H9 (cell line): Measurements from ENCODE around the gene CER1. TPM values are rescaled to one million over a fixed set of nuclear protein-coding genes. Genes with fewer than 3 reads are reported as not detected.

ENCODE experiments used
- DNase-seq: peaks from one replicate; pipeline ENCODE4 v3.0.0-alpha.2; 2017
- H2AFZ ChIP-seq: one replicate; pipeline ENCODE4 v1.6.1; 2013; ENCODE audit warnings: mild to moderate bottlenecking, low read length, control low read depth, moderate library complexity
- H2AK5ac ChIP-seq: 2 replicates; pipeline ENCODE4 v1.6.1; 2013; ENCODE audit warnings: low read length, control low read depth, mixed read lengths; ENCODE audit not compliant: insufficient read length
- H2BK120ac ChIP-seq: one replicate; pipeline ENCODE4 v1.6.1; 2013; ENCODE audit warnings: low read depth, mild to moderate bottlenecking, low read length, control low read depth, inconsistent platforms; ENCODE audit not compliant: poor library complexity, severe bottlenecking
- H2BK12ac ChIP-seq: 2 replicates; pipeline ENCODE4 v1.6.1; 2013; ENCODE audit warnings: low read length, control low read depth, mixed read lengths, low read depth; ENCODE audit not compliant: insufficient read length
- H2BK15ac ChIP-seq: 2 replicates; pipeline ENCODE4 v1.6.1; 2013; ENCODE audit warnings: low read depth, low read length, control low read depth
- H2BK20ac ChIP-seq: one replicate; pipeline ENCODE4 v1.6.1; 2013; ENCODE audit warnings: low read depth, mild to moderate bottlenecking, low read length, control low read depth, inconsistent platforms; ENCODE audit not compliant: poor library complexity, severe bottlenecking
- H2BK5ac ChIP-seq: 2 replicates; pipeline ENCODE4 v1.6.1; 2013; ENCODE audit warnings: low read length, control low read depth, mixed read lengths; ENCODE audit not compliant: insufficient read length
- H3K14ac ChIP-seq: 2 replicates; pipeline ENCODE4 v1.6.1; 2013; ENCODE audit warnings: low read length, control low read depth; ENCODE audit not compliant: insufficient read depth
- H3K18ac ChIP-seq: 2 replicates; pipeline ENCODE4 v1.6.1; 2013; ENCODE audit warnings: low read depth, mild to moderate bottlenecking, mixed read lengths, low read length, control low read depth; ENCODE audit not compliant: insufficient read length
- H3K23ac ChIP-seq: 2 replicates; pipeline ENCODE4 v1.6.1; 2013; ENCODE audit warnings: low read length, control low read depth, mixed read lengths, low read depth; ENCODE audit not compliant: insufficient read length
- H3K23me2 ChIP-seq: 2 replicates; pipeline ENCODE4 v1.6.1; 2013; ENCODE audit warnings: low read depth, mild to moderate bottlenecking, mixed read lengths, low read length, control low read depth; ENCODE audit not compliant: insufficient read length, poor library complexity, severe bottlenecking
- H3K27ac ChIP-seq: 2 replicates; pipeline ENCODE4 v1.5.1; 2013; ENCODE audit warnings: low read length, control low read depth, mixed read lengths, low read depth; ENCODE audit not compliant: insufficient read length
- H3K27me3 ChIP-seq: 2 replicates; pipeline ENCODE4 v1.6.1; 2013; ENCODE audit warnings: low read length, control low read depth, inconsistent platforms; ENCODE audit not compliant: insufficient read depth
- H3K4ac ChIP-seq: 2 replicates; pipeline ENCODE4 v1.6.1; 2013; ENCODE audit warnings: low read depth, mild to moderate bottlenecking, control low read depth, inconsistent platforms, low read length, moderate library complexity
- H3K4me1 ChIP-seq: 2 replicates; pipeline ENCODE4 v1.6.1; 2013; ENCODE audit warnings: low read length, control low read depth, inconsistent platforms; ENCODE audit not compliant: insufficient read depth
- H3K4me2 ChIP-seq: 2 replicates; pipeline ENCODE4 v1.6.1; 2013; ENCODE audit warnings: low read length, control low read depth, mixed read lengths; ENCODE audit not compliant: insufficient read length, insufficient read depth
- H3K56ac ChIP-seq: 2 replicates; pipeline ENCODE4 v1.6.1; 2013; ENCODE audit warnings: low read depth, mild to moderate bottlenecking, mixed read lengths, low read length, control low read depth; ENCODE audit not compliant: insufficient read length
- H3K79me1 ChIP-seq: 2 replicates; pipeline ENCODE4 v1.6.1; 2013; ENCODE audit warnings: low read depth, mild to moderate bottlenecking, moderate library complexity, low read length, control low read depth, inconsistent platforms; ENCODE audit not compliant: insufficient read depth, poor library complexity, severe bottlenecking
- H3K79me2 ChIP-seq: 2 replicates; pipeline ENCODE4 v1.6.1; 2013; ENCODE audit warnings: low read length, control low read depth, inconsistent platforms; ENCODE audit not compliant: insufficient read depth
- H3K9ac ChIP-seq: 2 replicates; pipeline ENCODE4 v1.6.1; 2013; ENCODE audit warnings: low read length, control low read depth, mixed read lengths; ENCODE audit not compliant: insufficient read length; ENCODE audit errors: extremely low read depth
- H3K9me3 ChIP-seq: one replicate; pipeline ENCODE4 v1.6.1; 2013; ENCODE audit warnings: low read depth, low read length, inconsistent platforms; ENCODE audit not compliant: control insufficient read depth
- H3T11ph ChIP-seq: one replicate; pipeline ENCODE4 v1.6.1; 2013; ENCODE audit warnings: mild to moderate bottlenecking, low read length, control low read depth, inconsistent platforms
- H4K20me1 ChIP-seq: one replicate; pipeline ENCODE4 v1.6.1; 2013; ENCODE audit not compliant: control insufficient read depth, insufficient read length, insufficient read depth
- H4K5ac ChIP-seq: 2 replicates; pipeline ENCODE4 v1.6.1; 2013; ENCODE audit warnings: low read depth, mild to moderate bottlenecking, mixed read lengths, low read length, control low read depth; ENCODE audit not compliant: insufficient read length
- H4K8ac ChIP-seq: replicated peaks from 2 replicates; pipeline ENCODE4 v1.6.1; 2013; ENCODE audit warnings: low read length, control low read depth, mixed read lengths, low read depth; ENCODE audit not compliant: insufficient read length
- H4K91ac ChIP-seq: 2 replicates; pipeline ENCODE4 v1.6.1; 2013; ENCODE audit warnings: low read depth, mild to moderate bottlenecking, moderate library complexity, mixed read lengths, low read length, control low read depth; ENCODE audit not compliant: insufficient read length
- H3K27ac Mint-ChIP-seq, 3 experiments: 2 replicates in 2 of 3; 3 replicates in 1 of 3; pipeline ENCODE4 v1.8.0; 2020 to 2021; ENCODE audit warnings: mixed read lengths in 3 of 3, mild to moderate bottlenecking in 1 of 3, moderate library complexity in 1 of 3
- H3K27me3 Mint-ChIP-seq: 2 replicates; pipeline ENCODE4 v1.8.0; 2021; ENCODE audit warnings: low read depth, mild to moderate bottlenecking, moderate library complexity, mixed read lengths
- H3K36me3 Mint-ChIP-seq, 3 experiments: 2 replicates in 2 of 3; 3 replicates in 1 of 3; pipeline ENCODE4 v1.8.0; 2020 to 2021; ENCODE audit warnings: low read depth in 3 of 3, mixed read lengths in 3 of 3; ENCODE audit not compliant: insufficient read depth in 1 of 3
- H3K4me1 Mint-ChIP-seq, 2 experiments: 2 replicates each; pipeline ENCODE4 v1.8.0; 2020; ENCODE audit warnings: mixed read lengths in 2 of 2
- H3K4me3 Mint-ChIP-seq, 2 experiments: 2 replicates in 1 of 2; 3 replicates in 1 of 2; pipeline ENCODE4 v1.8.0; 2020 to 2021; ENCODE audit warnings: mild to moderate bottlenecking in 2 of 2, mixed read lengths in 2 of 2, moderate library complexity in 1 of 2
- H3K9me3 Mint-ChIP-seq, 2 experiments: 2 replicates in 1 of 2; 3 replicates in 1 of 2; pipeline ENCODE4 v1.8.0; 2020; ENCODE audit warnings: mild to moderate bottlenecking in 2 of 2, mixed read lengths in 2 of 2, moderate library complexity in 1 of 2
- WGBS: extraction: QIAGEN DNeasy Blood & Tissue Kit; methylation state at CpG from one replicate; pipeline ENCODE4 v1.1.7; 2013; ENCODE audit warnings: missing lambda C conversion rate, low lambda C conversion rate, mixed read lengths; ENCODE audit not compliant: insufficient read length; ENCODE audit errors: extremely low coverage; 5-methylcytosine and 5-hydroxymethylcytosine counted together
- total RNA-seq: library from RNA; stranded (reverse); gene quantifications from 2 replicates; pipeline ENCODE4 v1.2.1, GENCODE V29; 2021
- TF ChIP-seq, protein P1 (sequence below): fragments of 200-600 bp; sonication (generic); conservative IDR thresholded peaks from 3 replicates; pipeline ENCODE4 v1.8.0; 2021; ENCODE audit warnings: antibody characterized with exemption, mild to moderate bottlenecking

The CER1 gene
- total RNA-seq, 1 experiment from 2014 or later = 22.3 TPM

GRCh38 chr9:14752271-14752670, 29.7 kb upstream of the CER1 start:
- H3K4me1 Mint-ChIP-seq = peaks cover 20 to 22% of the 10 kb centered on the region in 2 experiments
- no CpG with 5 or more reads among the region's 1 CpG for WGBS
- no peak overlapping the region for H3K4me3 Mint-ChIP-seq

More at GRCh38 chr9:14752271-14752670, 29.7 kb upstream of the CER1 start:
- Mint-ChIP-seq H3K27ac (peak overlapping the region in 1 of 3 experiments; percentile 49; a peak in 1 of 7 replicates), H3K36me3 (no peaks in the 10 kb centered on the region; a peak in 1 of 7 replicates), H3K9me3 (no peaks in the 10 kb centered on the region), H3K27me3 (no peaks in the 10 kb centered on the region)
- no peaks in the 10 kb centered on the region for H3K79me1 ChIP-seq
- no peak overlapping the region for H3K23ac ChIP-seq
- no peak overlapping the region for H2BK5ac ChIP-seq
- no peak overlapping the region for H3K27ac ChIP-seq
- H3K14ac ChIP-seq = no peak overlapping the region
- H4K91ac ChIP-seq = no peak overlapping the region
- H2BK20ac ChIP-seq = no peak overlapping the region
- peak overlapping the region; percentile 28 for H2BK120ac ChIP-seq
- no peaks in the 10 kb centered on the region for H3K79me2 ChIP-seq
- no peak overlapping the region for H3K4me2 ChIP-seq
- H2AFZ ChIP-seq = no peak overlapping the region
- H3K18ac ChIP-seq = no peak overlapping the region
- H3K27me3 ChIP-seq = no peaks in the 10 kb centered on the region
- no peak overlapping the region for H3K56ac ChIP-seq
- no peaks in the 10 kb centered on the region for H4K20me1 ChIP-seq
- H3K23me2 ChIP-seq = no peaks in the 10 kb centered on the region
- H3K9ac ChIP-seq = no peak overlapping the region
- TF ChIP-seq, protein P1, sequence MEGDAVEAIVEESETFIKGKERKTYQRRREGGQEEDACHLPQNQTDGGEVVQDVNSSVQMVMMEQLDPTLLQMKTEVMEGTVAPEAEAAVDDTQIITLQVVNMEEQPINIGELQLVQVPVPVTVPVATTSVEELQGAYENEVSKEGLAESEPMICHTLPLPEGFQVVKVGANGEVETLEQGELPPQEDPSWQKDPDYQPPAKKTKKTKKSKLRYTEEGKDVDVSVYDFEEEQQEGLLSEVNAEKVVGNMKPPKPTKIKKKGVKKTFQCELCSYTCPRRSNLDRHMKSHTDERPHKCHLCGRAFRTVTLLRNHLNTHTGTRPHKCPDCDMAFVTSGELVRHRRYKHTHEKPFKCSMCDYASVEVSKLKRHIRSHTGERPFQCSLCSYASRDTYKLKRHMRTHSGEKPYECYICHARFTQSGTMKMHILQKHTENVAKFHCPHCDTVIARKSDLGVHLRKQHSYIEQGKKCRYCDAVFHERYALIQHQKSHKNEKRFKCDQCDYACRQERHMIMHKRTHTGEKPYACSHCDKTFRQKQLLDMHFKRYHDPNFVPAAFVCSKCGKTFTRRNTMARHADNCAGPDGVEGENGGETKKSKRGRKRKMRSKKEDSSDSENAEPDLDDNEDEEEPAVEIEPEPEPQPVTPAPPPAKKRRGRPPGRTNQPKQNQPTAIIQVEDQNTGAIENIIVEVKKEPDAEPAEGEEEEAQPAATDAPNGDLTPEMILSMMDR = no peak
- H3K9me3 ChIP-seq = no peaks in the 10 kb centered on the region
- H3K4me1 ChIP-seq = no peaks in the 10 kb centered on the region; the same call in 1 of the 2 replicates
- H2AK5ac ChIP-seq = no peak overlapping the region
- H2BK12ac ChIP-seq = no peak overlapping the region
- no peak overlapping the region for H4K5ac ChIP-seq
- no peak overlapping the region for H4K8ac ChIP-seq
- H3K4ac ChIP-seq = no peak overlapping the region
- no peak for DNase-seq
- no peak overlapping the region for H2BK15ac ChIP-seq
- no peak overlapping the region for H3T11ph ChIP-seq
